Measurements from ENCODE around the gene TAGAP.
A peak's percentile ranks its signal among the peaks of the same experiment; 100 is the strongest.
"Not testable (repeated sequence)": the region's sequence is repeated elsewhere in the genome, so short reads cannot be mapped to it uniquely, and the experiment has no call there.

TAGAP gene

GRCh38 chr6:159042003-159042825, 2.6 kb downstream of the TAGAP start:
- TF ChIP-seq CTCF (IDR thresholded peaks at IDR 0.05; ENCODE audit: extremely low read depth, insufficient read depth, missing control alignments), result peak; percentile 98
- in situ Hi-C loops (cut with MboI; ENCODE audit: low pct_unique_long_range_greater_than_20kb, low sequenced_read_pairs, unreplicated experiment), result loop anchor here (10.0 kb wide), 1 partner anchor 63 kb away; no protein-coding TSS in a partner anchor
- peak; percentile 63 for DNase-seq (ENCODE audit: low spot score)

DNA sequence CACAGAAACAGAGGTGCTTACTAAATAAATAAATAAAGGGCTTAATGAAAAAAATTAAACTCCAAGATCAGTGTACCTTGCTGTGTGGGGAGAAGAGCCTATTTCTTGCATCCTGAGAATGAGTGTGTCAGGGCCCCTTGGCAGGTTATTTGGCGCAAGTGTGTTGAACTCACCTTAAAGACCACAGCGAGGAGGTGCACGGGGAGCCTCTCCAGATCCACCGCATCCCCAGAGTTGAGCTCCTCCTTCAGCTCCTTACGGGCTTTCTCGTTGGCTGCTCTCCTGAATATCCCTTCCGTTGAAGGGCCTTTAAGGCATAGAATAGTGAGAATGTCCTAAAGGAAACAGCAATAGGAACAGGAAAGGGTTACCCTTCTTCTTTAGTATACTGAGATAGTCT, 3.6 kb downstream of the TAGAP start:
- no peak for TF ChIP-seq CTCF (IDR thresholded peaks at IDR 0.05; ENCODE audit: extremely low read depth, insufficient read depth, missing control alignments)
- no peak for DNase-seq (ENCODE audit: low spot score)
- in situ Hi-C loops (cut with MboI; ENCODE audit: low pct_unique_long_range_greater_than_20kb, low sequenced_read_pairs, unreplicated experiment), result loop anchor here (10.0 kb wide), 1 partner anchor 64 kb away; no protein-coding TSS in a partner anchor

DNA sequence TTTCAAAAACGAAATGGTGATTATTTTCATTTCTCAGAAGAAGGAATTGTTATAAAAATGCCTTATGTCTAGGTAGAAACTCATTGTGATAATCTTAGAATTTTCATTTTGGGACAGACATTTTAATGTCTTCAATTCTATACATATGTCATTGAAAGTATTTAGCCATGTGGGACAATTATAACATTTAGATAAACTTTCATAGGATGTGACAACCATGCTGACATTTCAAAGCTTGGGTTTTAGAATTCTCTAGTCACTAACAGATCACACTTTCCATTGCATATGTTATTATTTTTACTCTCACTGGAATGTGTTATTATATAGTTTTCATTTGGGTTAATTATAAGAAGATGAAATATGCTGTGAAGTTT, 4.9 kb downstream of the TAGAP start:
- in situ Hi-C loops (cut with MboI; ENCODE audit: low pct_unique_long_range_greater_than_20kb, low sequenced_read_pairs, unreplicated experiment), result loop anchor here (10.0 kb wide), 1 partner anchor 65 kb away; no protein-coding TSS in a partner anchor
- no peak for DNase-seq (ENCODE audit: low spot score)

GRCh38 chr6:159038914-159039884, 5.6 kb downstream of the TAGAP start:
- in situ Hi-C loops (cut with MboI; ENCODE audit: low pct_unique_long_range_greater_than_20kb, low sequenced_read_pairs, unreplicated experiment), result no loop called here

More for the DNA sequence above, 4.9 kb downstream of the TAGAP start:
- no peak for TF ChIP-seq CTCF (IDR thresholded peaks at IDR 0.05; ENCODE audit: extremely low read depth, insufficient read depth, missing control alignments)

DNA sequence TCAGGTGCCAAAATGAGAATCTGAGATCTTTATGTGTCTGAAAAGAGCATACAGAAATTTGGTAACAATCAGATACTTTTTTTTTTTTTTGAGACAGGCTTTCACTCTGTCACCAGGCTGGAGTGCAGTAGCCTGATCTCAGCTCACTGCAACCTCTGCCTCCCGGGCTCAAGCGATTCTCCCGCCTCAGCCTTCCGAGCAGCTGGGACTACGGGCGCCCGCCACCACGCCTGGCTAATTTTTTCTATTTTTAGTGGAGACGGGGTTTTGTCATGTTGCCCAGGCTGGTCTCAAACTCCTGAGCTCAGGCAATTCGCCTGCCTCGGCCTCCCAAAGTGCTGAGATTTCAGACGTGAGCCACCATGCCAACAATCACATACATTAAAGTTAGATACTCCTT, 6.5 kb downstream of the TAGAP start:
- in situ Hi-C loops (cut with MboI; ENCODE audit: low pct_unique_long_range_greater_than_20kb, low sequenced_read_pairs, unreplicated experiment), result not testable (repeated sequence)

More at GRCh38 chr6:159038914-159039884, 5.6 kb downstream of the TAGAP start:
- DNase-seq (ENCODE audit: low spot score), result peak; percentile 60
- TF ChIP-seq CTCF (IDR thresholded peaks at IDR 0.05; ENCODE audit: extremely low read depth, insufficient read depth, missing control alignments), result no peak

GRCh38 chr6:159037756-159038290, 7.0 kb downstream of the TAGAP start:
- no peak for DNase-seq (ENCODE audit: low spot score)
- TF ChIP-seq CTCF (IDR thresholded peaks at IDR 0.05; ENCODE audit: extremely low read depth, insufficient read depth, missing control alignments), result peak; percentile 2
- in situ Hi-C loops (cut with MboI; ENCODE audit: low pct_unique_long_range_greater_than_20kb, low sequenced_read_pairs, unreplicated experiment), result no loop called here

More for the DNA sequence above, 6.5 kb downstream of the TAGAP start:
- DNase-seq (ENCODE audit: low spot score), result not testable (repeated sequence)
